ENCODE results near the gene ZBTB7C. TPM values are rescaled to one million over a fixed set of nuclear protein-coding genes. Genes with fewer than 3 reads are reported as not detected.

Gene ZBTB7C
- total RNA-seq, 1 experiment from 2014 or later = not detected

GRCh38 chr18:48021273-48021914 is 387.8 kb downstream of the ZBTB7C start:
- peaks cover 14% of the 10 kb centered on the region for H3K4me1 Mint-ChIP-seq (ENCODE audit: low read depth, unreplicated experiment)
- CTCF ChIA-PET = interaction anchor here (1.3 kb wide), 1 partner anchor 249 kb away, joined by 4 read pairs; no protein-coding TSS in a partner anchor
- intact Hi-C loops (cut with micrococcal nuclease; ENCODE audit: unreplicated experiment) = no loop called here
- DNase-seq = no peak
- no peaks in the 10 kb centered on the region for H3K36me3 Mint-ChIP-seq (ENCODE audit: insufficient read depth, unreplicated experiment)
- H3K9me3 Mint-ChIP-seq (ENCODE audit: low read depth, unreplicated experiment) = no peaks in the 10 kb centered on the region
- peaks cover 70% of the 10 kb centered on the region for H3K27me3 Mint-ChIP-seq (ENCODE audit: unreplicated experiment)
- H3K4me3 Mint-ChIP-seq (ENCODE audit: low read depth, unreplicated experiment) = no peak overlapping the region
- H3K27ac Mint-ChIP-seq (ENCODE audit: unreplicated experiment) = no peak overlapping the region
- no peak for TF ChIP-seq CTCF (IDR thresholded peaks at IDR 0.05; ENCODE audit: unreplicated experiment)
- BruUV-seq (replicated peaks) = no TSS peak

- Mint-ChIP-seq H3K4me1 (ENCODE audit: low read depth, unreplicated experiment) (peaks cover 14% of the 10 kb centered on the region), H3K4me3 (ENCODE audit: low read depth, unreplicated experiment) (no peak overlapping the region), H3K27me3 (ENCODE audit: unreplicated experiment) (peaks cover 70% of the 10 kb centered on the region), H3K9me3 (ENCODE audit: low read depth, unreplicated experiment) (no peaks in the 10 kb centered on the region), H3K27ac (ENCODE audit: unreplicated experiment) (no peak overlapping the region), H3K36me3 (ENCODE audit: insufficient read depth, unreplicated experiment) (no peaks in the 10 kb centered on the region)
- no TSS peak for BruUV-seq (replicated peaks)
- no peak for TF ChIP-seq CTCF (IDR thresholded peaks at IDR 0.05; ENCODE audit: unreplicated experiment)
- CTCF ChIA-PET = interaction anchor here (0.8 to 1.3 kb wide), 2 partner anchors 16 to 248 kb away, joined by 4 read pairs; no protein-coding TSS in a partner anchor
- intact Hi-C loops (cut with micrococcal nuclease; ENCODE audit: unreplicated experiment) = no loop called here
- DNase-seq = no peak
Observed at GRCh38 chr18:48020337-48021250, 388.6 kb downstream of the ZBTB7C start.

GRCh38 chr18:48019557-48020325 is 389.4 kb downstream of the ZBTB7C start:
- DNase-seq = no peak
- Mint-ChIP-seq H3K27me3 (ENCODE audit: unreplicated experiment) (peaks cover 78% of the 10 kb centered on the region), H3K27ac (ENCODE audit: unreplicated experiment) (no peak overlapping the region), H3K9me3 (ENCODE audit: low read depth, unreplicated experiment) (no peaks in the 10 kb centered on the region), H3K36me3 (ENCODE audit: insufficient read depth, unreplicated experiment) (no peaks in the 10 kb centered on the region), H3K4me3 (ENCODE audit: low read depth, unreplicated experiment) (no peak overlapping the region), H3K4me1 (ENCODE audit: low read depth, unreplicated experiment) (peaks cover 14% of the 10 kb centered on the region)
- no peak for TF ChIP-seq CTCF (IDR thresholded peaks at IDR 0.05; ENCODE audit: unreplicated experiment)
- no TSS peak for BruUV-seq (replicated peaks)
- intact Hi-C loops (cut with micrococcal nuclease; ENCODE audit: unreplicated experiment) = no loop called here
- CTCF ChIA-PET = interaction anchor here (0.8 kb wide), 1 partner anchor 15 kb away, joined by 4 read pairs; no protein-coding TSS in a partner anchor

- H3K4me1 Mint-ChIP-seq (ENCODE audit: low read depth, unreplicated experiment) = peaks cover 14% of the 10 kb centered on the region
- CTCF ChIA-PET = no interaction called here
- TF ChIP-seq CTCF (IDR thresholded peaks at IDR 0.05; ENCODE audit: unreplicated experiment) = no peak
- no peaks in the 10 kb centered on the region for H3K9me3 Mint-ChIP-seq (ENCODE audit: low read depth, unreplicated experiment)
- no TSS peak for BruUV-seq (replicated peaks)
- H3K4me3 Mint-ChIP-seq (ENCODE audit: low read depth, unreplicated experiment) = no peak overlapping the region
- H3K36me3 Mint-ChIP-seq (ENCODE audit: insufficient read depth, unreplicated experiment) = no peaks in the 10 kb centered on the region
- DNase-seq = no peak
- no peak overlapping the region for H3K27ac Mint-ChIP-seq (ENCODE audit: unreplicated experiment)
- H3K27me3 Mint-ChIP-seq (ENCODE audit: unreplicated experiment) = peaks cover 87% of the 10 kb centered on the region
- intact Hi-C loops (cut with micrococcal nuclease; ENCODE audit: unreplicated experiment) = no loop called here
Observed at GRCh38 chr18:48018851-48019250, 390.3 kb downstream of the ZBTB7C start.

Data from Calu3 (cell line).